ENCODE measurements around the gene LSP1. TPM values are rescaled to one million over a fixed set of nuclear protein-coding genes. Genes with fewer than 3 reads are reported as not detected.

Gene LSP1
- total RNA-seq, 1 donor from 2014 or later: 43.1 TPM

DNA sequence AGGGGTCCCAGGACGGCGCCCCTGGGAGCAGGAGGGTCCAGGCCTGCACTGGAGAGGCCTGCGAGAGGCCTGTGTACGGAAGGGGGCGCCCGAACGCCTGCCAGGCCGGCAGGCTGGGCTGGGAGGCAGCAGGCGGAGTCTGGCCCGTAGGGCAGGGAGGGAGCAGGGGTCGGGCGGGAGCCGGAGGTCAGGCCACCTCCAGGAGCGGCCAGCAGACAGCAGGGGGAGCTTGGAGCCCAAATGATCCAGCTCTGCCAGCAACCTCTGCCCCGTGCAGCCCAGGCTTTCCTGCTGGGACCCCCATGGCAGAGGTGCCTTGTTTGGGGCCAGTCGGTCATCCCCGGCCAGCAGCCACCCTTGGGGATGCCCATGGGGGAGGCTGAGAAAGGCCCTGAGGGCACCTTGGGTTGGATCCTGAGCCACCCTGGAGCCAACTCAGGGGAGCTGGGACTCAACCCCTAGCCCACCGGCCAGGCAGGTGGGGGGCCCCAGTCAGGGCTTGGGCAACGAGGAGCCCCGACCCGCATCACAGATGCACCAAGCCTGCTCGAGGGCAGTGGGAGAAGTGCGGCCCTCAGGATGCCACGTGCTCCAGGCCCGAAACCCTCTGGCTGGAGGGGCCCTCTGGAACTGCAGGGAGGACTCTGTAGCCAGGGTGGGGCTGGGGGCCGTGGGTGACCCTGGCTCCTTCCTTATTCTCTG, 27.7 kb upstream of the LSP1 start:
- DNase-seq (ENCODE audit: low spot score): peak; percentile 26

DNA sequence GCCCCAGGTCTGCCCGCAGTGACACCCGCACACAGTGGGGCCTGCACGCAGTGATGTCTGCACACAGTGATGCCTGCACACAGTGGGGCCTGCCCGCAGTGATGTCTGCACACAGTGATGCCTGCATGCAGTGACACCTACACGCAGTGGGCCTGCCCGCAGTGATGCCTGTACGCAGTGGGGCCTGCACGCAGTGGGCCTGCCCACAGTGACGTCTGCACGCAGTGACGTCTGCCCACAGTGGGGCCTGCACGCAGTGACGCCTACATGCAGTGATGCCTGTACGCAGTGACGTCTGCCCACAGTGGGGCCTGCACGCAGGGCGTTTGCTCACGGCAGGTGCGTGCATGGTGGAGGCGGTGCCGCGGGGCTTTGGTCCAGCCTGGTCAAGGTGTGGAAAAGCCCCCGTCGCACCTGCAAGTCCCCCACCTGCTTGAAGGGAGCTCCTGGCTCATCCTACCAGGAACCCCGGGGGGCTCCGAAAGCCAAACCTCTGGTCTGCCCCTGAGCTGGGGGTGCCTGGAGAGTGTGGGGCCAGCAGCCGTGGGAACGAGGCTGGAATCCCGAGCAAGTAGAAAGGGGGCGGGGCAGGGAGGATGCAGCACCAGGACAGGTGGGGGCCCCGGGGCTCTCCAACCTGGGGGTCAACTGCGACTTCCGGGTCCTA, 27.0 kb upstream of the LSP1 start:
- DNase-seq (ENCODE audit: low spot score): no peak

DNA sequence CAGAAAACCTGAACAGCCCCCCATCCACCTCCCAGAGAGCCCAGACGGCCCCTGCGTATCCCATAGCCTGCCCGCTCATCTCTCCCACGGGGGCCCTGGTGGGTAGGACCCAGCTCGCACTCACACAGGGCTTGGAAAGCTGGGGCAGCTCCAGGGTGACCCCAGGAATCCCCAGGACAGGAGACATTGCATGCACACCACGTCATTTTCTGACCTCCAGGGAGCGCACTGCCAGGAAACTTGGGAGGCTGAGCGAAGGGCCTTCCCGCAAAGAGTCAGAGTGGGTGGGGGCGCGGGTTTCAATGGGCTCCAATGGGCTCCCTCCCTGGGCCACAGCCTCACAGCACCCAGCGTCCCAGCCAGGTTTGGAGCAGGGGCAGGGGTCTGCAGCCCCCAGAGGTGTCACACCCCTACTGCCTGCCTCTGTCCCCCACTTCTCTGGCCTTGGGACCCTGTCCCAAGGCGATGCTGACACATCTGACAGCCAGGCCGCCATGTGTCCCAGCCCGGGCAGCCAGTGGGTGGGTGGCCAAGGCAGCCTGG, 26.3 kb upstream of the LSP1 start:
- peak; percentile 67 for DNase-seq (ENCODE audit: low spot score)

DNA sequence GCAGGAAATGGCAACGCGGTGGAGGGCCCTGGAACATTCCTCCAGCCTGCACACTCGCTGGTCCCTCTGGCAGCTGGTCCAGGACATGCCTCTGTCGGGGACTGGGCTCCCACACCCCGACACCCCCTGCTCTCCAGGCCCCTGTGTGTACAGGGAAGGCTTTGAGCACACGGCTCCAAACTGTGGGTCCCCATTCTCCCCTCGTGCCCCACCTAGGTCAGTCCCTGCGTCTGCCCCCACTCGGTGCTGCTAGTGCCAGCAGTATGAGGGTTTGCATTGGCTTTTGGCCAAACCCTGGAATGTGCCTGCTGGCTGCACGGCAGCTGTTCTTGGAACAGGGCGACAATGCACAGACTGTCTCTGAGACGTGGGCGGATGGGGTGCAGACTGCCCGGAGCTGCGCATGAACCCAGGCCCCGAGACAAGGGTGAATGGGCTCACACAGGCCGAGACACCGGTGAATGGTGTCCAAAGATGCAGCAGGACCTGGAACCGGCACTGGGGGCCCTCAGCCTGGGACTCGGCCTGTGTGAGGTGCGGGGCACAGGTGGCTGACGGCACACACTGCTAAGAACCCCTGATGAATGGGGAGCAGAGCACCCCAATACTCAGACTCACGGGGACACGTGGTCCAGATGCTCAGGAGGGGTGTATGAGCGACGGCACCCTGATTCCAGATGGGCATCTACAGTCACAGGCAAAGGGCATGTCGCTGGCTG, 25.6 kb upstream of the LSP1 start:
- peak; percentile 86 for DNase-seq (ENCODE audit: low spot score)

DNA sequence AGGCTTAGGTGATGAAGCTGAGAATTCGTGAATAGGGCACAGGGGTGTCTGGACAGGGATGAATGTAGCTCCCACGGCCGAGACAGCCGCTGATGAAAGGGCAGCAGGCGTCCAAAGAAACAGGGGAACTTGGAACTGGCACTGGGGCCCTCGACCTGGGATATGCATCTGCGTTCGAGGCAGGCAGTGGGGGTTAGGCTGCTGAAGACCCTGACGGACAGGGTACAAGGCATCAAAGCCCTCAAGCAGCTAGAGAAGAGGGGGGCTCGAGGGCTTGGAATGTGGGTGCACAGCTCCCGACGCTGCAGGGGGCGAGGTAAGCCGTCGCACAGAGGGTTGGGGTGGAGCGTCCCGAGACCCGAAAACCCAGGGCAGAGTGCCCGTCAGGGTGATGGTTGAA, 25.0 kb upstream of the LSP1 start:
- no peak for DNase-seq (ENCODE audit: low spot score)

DNA sequence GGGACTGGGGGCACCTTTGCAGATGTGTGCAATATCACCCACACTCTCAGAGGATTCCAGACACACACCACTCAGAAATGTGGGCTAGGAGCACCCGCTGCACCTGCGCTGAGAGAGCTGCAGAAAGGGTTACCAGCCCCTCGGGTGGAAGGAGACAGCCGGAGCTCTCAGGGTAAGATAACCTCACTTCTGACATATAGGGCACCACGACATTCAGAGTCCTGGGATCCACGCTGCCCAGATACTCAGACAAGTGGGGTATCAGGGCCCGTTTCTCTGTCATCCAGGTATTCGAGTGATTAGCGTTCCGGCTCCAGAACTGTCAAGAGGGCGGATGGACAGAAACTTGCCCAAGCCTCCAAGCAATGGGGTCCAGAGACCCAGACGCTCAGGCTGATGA, 24.3 kb upstream of the LSP1 start:
- no peak for DNase-seq (ENCODE audit: low spot score)

DNA sequence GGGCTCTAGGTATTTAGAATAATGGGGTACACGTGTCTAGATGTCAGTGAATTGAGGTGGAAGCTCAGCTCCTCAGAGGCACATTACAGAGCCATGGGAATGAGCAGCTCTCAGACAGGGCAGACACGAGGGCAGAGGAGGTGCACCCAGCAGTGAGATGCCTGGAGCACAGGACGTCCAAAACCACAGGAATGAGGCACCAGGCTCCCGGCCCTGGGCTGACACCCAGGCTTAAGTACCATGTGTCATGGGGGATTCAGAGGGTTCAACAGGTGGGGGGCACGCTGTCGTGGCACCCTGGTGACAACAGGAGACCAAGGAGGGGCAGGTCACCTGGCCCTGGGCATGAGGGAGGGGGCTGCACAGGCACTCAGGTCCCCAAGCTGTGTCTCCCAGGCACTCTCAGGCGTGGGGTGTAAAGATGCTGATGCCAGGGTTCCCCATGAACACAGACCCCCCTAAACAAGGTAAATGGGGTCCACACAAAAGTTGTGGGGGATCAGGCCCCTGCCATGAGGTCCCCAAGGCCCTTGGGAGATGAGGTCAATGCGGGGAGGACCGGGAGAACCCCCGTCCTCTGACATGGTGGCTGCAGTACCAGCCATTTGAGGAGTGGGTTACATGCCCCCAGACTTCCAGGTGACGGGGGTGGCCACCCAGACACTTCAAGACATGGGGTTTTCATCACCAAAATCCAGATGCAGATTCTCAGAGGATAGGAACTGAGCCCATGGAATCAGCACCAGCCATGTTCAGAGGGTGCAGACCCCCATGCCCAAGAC, 23.7 kb upstream of the LSP1 start:
- DNase-seq (ENCODE audit: low spot score): no peak

DNA sequence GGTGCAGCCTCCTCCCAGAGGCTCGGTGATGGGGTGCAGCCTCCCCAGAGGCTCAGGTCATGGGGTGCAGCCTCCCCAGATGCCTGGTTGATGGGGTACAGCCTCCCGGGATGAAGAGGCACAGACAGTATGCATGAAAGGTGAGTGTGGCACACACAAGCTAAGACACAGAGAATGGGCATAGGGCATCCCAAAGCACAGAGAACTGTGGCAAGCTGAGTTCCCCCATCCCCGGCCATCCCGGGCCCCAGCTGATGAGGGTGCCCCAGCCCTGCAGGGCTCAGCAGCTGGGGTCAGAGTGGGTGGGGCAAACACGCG, 22.9 kb upstream of the LSP1 start:
- no peak for DNase-seq (ENCODE audit: low spot score)

DNA sequence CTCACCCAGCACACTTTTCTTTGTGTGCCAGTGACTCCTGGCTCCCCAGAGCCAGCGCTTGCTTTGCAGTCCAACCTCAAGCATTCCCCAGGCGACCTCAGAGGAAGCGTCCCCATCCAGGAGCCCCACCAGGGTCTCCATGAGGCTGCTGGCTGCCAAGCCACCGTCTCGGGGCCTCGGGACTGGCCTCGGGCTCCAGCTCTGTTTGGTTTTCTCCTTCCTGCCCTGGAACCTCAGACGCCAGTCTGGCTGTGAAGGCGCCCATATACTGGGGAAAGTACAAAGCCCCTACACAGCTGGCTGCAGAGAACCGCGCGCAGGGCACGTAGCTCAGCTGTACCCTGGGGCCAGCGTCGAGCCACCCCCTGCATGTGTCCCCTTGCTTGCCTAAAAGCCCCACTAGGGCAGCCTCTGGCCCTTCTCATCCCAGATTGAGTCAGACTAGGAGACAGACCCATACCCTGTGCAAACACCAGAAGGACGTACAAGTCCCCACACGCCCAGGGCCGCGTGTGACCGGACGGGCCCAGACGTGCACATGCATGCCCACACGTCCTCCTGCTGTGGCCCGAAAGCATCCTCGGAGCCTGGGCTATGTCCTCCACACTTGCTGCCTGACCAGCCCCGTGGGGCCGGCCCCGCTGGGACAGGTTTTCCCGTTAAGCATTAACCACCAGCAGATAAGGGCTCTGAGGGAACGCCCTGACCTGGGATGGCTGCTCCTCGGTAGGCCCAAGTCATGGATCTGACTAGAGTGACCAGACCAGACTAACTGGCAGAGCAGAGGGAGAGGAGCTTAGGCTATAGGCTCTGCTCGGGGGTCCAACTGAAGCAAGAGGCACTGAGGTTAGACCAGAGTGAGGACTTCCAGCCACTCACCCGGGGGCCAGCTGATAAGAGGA, 22.3 kb upstream of the LSP1 start:
- peak; percentile 87 for DNase-seq (ENCODE audit: low spot score)

DNA sequence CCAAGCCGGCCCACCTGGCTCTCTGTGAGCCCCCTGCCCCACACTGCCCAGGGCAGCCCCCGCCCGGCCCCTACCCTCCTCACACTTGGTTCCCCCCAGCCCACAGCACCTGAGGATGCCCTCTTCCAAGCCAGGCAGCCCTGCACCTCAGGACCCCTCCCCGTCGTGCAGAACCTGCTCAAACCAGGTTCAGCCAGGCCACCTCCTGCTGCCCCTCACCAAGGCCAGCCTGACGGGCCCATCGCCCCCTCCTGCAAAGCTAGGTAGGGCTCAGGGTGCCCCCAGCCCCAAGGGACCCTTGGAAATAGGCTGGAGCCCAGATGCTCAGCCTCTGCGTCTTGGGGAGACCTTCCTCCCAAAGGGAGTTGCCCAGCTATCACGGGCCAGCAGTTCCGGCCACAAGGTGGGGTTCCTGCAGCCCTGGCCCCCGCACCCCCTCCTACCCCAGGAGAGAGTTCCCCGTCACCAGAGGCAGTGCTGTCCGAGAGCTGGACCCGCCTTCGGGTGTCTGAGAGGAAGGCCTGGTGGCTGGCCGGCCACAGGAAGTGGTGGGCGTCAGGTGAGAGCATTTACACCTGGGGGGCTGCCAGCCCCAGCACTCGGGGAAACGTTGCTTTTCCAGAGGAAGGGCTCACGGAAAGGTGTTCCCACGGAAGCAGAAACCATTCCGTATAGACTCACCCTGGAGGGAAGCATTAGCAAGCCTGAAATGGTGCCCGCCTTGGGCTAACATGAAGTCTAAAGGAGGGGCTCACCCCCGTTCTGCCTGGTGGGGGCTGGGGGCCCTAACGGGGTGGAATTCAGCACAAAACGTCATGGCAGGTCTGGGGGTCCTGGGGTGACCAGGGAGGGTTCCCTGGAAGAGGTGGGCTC, 21.3 kb upstream of the LSP1 start:
- no peak for DNase-seq (ENCODE audit: low spot score)

DNA sequence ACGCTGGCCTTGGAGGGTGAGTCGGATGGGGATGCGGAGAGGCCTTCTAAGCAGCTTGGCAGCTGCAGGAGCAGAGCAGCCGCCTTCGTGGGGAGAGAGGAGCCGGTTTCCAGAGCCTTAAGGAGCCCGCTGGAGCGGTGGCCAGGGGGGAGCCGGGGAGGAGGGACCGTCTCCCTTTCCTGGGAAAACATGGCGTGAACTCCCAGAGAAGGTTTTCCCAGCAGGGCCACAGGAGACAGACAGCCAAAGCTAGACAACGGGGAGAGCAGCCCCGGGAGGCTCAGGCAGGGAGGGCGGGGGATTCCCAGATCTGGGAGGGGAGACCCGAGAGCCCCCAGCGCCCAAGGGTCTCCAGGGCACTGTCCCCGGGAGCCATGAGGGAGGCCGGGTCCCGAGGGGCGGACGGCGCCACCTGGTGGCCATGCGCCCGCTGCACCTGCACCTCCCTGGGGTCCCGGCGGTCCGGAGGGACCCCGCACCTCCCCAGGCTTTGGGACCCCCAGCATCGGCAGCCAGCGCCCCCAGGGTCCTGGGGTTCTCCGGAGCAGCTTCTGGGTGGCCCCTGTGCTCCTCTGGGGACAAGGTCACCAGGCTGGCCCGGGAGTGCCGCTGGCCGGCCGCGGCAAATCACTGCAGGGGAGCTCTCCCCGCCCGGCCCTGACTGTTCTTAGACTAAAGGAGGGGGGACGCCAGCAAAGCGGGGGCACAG, 20.5 kb upstream of the LSP1 start:
- no peak for DNase-seq (ENCODE audit: low spot score)

DNA sequence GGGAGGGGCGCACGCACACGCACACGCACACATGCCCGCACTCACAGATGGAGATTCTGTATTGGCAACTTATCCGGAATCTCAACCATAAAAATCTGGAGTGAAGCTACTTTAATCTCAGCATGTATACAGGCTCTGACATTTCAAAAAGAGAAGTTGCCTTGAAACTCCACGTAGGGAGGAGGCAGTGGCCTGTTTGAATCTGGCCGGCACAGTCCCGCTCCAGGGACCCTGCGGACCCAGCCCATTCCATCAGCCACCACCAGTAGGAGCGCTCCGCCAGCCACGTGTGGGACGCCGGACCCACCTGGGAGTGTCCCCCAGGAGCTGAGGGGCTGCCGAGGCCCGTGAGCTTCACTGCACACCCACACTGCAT, 20.0 kb upstream of the LSP1 start:
- no peak for DNase-seq (ENCODE audit: low spot score)

DNA sequence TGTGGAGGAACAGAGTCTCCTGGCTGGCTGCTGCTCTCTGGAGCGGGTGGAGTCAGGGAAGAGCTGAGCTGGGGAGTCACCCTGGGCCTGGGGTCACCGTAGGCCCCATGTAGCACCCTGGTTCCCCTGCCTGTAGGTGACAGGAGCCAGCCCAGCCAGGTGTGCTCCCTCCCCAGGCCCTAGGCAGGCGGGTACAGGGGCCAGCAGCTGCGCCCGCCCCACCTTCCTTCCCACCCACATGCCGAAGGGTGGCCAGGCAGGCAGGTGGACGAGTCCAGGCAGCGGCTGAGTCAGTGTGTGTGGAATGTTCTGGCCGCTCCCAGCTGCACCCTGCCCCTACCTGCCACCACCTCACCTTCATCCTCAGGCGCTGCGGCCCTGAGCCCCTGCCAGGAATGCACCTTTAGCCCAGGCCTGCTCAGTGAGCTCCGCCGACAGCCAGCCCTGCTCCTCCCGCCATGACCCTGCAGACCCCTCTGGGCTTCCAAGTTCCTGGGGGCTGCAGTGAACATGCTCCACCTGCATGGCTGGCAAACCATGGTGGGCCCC, 18.7 kb upstream of the LSP1 start:
- peak; percentile 91 for DNase-seq (ENCODE audit: low spot score)

DNA sequence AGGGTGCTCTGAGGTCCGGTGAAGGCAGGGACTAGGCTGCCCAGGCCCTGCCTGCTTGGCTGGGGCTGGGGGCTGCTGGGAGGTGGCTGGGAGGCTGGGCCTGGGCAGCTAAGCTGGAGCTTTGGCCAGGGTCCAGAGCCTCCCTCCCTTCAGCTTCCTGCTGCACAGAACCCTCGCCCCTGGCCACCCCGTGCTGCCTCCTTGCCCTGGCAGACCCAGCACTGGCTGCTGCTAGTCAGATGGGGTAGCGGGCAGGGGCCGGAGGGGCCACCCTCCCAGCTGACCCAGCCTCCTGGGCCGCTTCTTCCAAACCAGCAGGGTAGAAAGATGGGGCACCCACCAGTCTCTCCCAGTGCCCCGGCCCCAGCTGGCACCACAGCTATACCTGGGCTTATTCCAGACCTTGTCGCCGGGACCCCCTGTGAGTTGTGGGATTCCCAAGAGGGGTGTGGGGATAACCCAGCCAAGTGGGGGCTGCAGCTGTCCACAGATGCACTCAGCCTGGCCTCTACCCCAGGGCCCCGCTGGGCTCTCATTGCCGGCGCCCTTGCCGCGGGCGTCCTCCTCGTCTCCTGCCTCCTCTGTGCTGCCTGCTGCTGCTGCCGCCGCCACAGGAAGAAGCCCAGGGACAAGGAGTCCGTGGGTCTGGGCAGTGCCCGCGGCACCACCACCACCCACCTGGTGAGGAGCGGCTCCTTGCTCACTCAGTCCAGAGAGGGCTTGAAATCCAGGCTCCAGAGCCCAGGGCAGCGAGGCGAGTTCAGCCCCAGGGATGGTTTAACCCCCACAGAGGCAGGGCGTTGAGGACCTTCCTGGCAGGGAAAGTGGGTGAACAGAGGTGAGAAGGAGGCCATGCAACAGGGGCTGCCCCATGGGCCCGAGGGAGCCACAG, 17.9 kb upstream of the LSP1 start, which contains the start of gene SYT8:
Gene SYT8 (plus strand): TSS at position 212 of the 892 bp plus-strand sequence. CDS start 116 bp downstream, at position 328.
- peak; percentile 63 for DNase-seq (ENCODE audit: low spot score)

DNA sequence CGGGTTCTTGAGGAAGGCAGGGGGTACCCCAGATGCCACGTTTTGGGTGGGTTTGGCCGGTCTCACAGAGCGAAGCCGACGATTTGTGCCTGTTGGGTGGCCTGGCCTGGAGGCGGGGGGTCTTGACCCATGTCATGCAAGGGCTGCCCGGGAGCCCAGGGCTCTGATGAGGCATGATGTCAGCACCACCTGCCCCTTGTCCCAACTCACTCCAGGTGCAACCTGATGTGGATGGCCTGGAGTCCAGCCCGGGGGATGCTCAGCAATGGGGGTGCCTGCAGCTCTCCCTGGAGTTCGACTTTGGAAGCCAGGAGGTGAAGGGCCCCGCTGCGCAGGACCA, 17.2 kb upstream of the LSP1 start:
- DNase-seq (ENCODE audit: low spot score): no peak

DNA sequence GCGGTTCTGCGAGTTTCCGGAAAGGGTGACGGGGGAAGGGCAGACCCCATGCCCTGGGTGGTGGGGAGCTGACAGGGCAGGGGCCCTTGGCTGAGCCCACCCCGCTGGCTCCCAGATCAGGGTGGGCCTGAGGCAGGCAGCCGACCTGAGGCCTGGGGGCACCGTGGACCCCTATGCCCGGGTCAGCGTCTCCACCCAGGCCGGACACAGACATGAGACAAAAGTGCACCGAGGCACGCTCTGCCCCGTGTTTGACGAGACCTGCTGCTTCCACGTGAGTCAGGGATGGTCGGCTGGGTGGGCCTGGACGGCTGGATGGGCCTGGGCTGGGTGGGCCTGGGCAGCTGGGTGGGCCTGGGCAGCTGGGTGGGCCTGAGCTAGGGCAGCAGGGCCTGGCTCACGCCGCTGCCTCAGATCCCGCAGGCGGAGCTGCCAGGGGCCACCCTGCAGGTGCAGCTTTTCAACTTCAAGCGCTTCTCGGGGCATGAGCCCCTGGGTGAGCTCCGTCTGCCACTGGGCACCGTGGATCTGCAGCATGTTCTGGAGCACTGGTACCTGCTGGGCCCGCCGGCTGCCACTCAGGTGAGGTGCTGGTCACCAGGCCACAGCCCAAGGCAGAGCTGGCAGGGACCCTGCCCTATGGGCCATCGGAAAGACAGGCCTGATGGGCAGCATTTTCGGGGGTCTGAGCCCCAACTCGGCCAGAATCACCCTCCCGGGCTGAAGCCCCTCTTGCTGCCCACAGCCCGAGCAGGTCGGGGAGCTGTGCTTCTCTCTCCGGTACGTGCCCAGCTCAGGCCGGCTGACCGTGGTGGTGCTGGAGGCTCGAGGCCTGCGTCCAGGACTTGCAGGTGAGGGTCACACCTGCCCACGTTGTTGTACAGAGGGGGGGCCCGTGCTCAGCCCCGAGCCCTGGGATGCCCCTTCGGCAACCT, 16.6 kb upstream of the LSP1 start:
- no peak for DNase-seq (ENCODE audit: low spot score)

Measured in mucosa of gallbladder (tissue), 1 donor.